Mesendoderm (in vitro differentiated cells): ENCODE data around the gene RBM48.

Experiments
- DNase-seq: peaks from one replicate; pipeline ENCODE4 v3.0.0; 2013
- H2AK5ac ChIP-seq: 2 replicates; pipeline ENCODE4 v1.6.1; 2013; ENCODE audit warnings: low read length, inconsistent platforms
- H2BK120ac ChIP-seq: 2 replicates; pipeline ENCODE4 v1.6.1; 2013; ENCODE audit warnings: low read depth, mild to moderate bottlenecking, low read length, moderate library complexity, mixed read lengths
- H2BK15ac ChIP-seq: replicated peaks from 2 replicates; pipeline ENCODE4 v1.6.1; 2013; ENCODE audit warnings: low read depth, mild to moderate bottlenecking, moderate library complexity
- H2BK5ac ChIP-seq: 2 replicates; pipeline ENCODE4 v1.6.1; 2013; ENCODE audit warnings: low read length, inconsistent platforms
- H3K18ac ChIP-seq: 2 replicates; pipeline ENCODE4 v1.6.1; 2013; ENCODE audit warnings: mild to moderate bottlenecking, low read length, mixed read lengths
- H3K23ac ChIP-seq: one replicate; pipeline ENCODE4 v1.6.1; 2013; ENCODE audit warnings: low read length
- H3K27ac ChIP-seq: 2 replicates; pipeline ENCODE4 v1.5.1; 2013; ENCODE audit warnings: low read depth, mild to moderate bottlenecking, inconsistent platforms, low read length, moderate library complexity
- H3K27me3 ChIP-seq: 2 replicates; pipeline ENCODE4 v1.6.1; 2013; ENCODE audit warnings: low read length, control low read depth, mild to moderate bottlenecking, inconsistent platforms; ENCODE audit not compliant: insufficient read depth, poor library complexity
- H3K36me3 ChIP-seq: 2 replicates; pipeline ENCODE4 v1.6.1; 2013; ENCODE audit warnings: low read length, inconsistent platforms; ENCODE audit not compliant: control insufficient read depth, insufficient read depth
- H3K4ac ChIP-seq: one replicate; pipeline ENCODE4 v1.6.1; 2013; ENCODE audit warnings: low read depth, mild to moderate bottlenecking, low read length, moderate library complexity
- H3K4me1 ChIP-seq: 2 replicates; pipeline ENCODE4 v1.6.1; 2013; ENCODE audit warnings: low read depth, low read length, inconsistent platforms; ENCODE audit not compliant: control insufficient read depth
- H3K4me2 ChIP-seq: 2 replicates; pipeline ENCODE4 v1.6.1; 2013; ENCODE audit warnings: low read length
- H3K4me3 ChIP-seq: 2 replicates; pipeline ENCODE4 v1.5.1; 2013; ENCODE audit warnings: mild to moderate bottlenecking, low read length
- H3K56ac ChIP-seq: one replicate; pipeline ENCODE4 v1.6.1; 2013; ENCODE audit warnings: low read length
- H3K79me1 ChIP-seq: 2 replicates; pipeline ENCODE4 v1.6.1; 2013; ENCODE audit warnings: low read length, inconsistent platforms
- H3K79me2 ChIP-seq: 2 replicates; pipeline ENCODE4 v1.6.1; 2013; ENCODE audit warnings: mild to moderate bottlenecking, low read length; ENCODE audit not compliant: control insufficient read depth, insufficient read depth
- H3K9ac ChIP-seq: 2 replicates; pipeline ENCODE4 v1.6.1; 2013; ENCODE audit warnings: low read length, inconsistent platforms
- H4K5ac ChIP-seq: one replicate; pipeline ENCODE4 v1.6.1; 2013; ENCODE audit warnings: low read length
- H4K8ac ChIP-seq: one replicate; pipeline ENCODE4 v1.6.1; 2013; ENCODE audit warnings: low read depth, mild to moderate bottlenecking, control low read depth, low read length, moderate library complexity
- WGBS: extraction: QIAGEN DNeasy Blood & Tissue Kit; methylation state at CpG from one replicate; pipeline ENCODE4 v1.1.7; 2013; ENCODE audit warnings: low lambda C conversion rate, missing lambda C conversion rate; ENCODE audit not compliant: insufficient coverage; ENCODE audit errors: extremely low coverage; 5-methylcytosine and 5-hydroxymethylcytosine counted together

Gene RBM48

GRCh38 chr7:92546856-92547497 is 18.4 kb downstream of the RBM48 start:
- no peaks in the 10 kb centered on the region for H3K79me1 ChIP-seq
- DNase-seq, result no peak
- no peak overlapping the region for H3K9ac ChIP-seq
- H3K79me2 ChIP-seq, result no peaks in the 10 kb centered on the region
- H2AK5ac ChIP-seq, result no peak overlapping the region
- no peak overlapping the region for H2BK15ac ChIP-seq
- no peak overlapping the region for H2BK5ac ChIP-seq
- H3K4me3 ChIP-seq, result no peak overlapping the region
- H3K36me3 ChIP-seq, result no peaks in the 10 kb centered on the region
- H3K27me3 ChIP-seq, result no peaks in the 10 kb centered on the region
- H3K4me2 ChIP-seq, result no peak overlapping the region
- no peaks in the 10 kb centered on the region for H3K4me1 ChIP-seq
- H2BK120ac ChIP-seq, result no peak overlapping the region
- no peak overlapping the region for H3K23ac ChIP-seq
- H3K27ac ChIP-seq, result no peak overlapping the region
- H3K56ac ChIP-seq, result no peak overlapping the region
- no peak overlapping the region for H3K18ac ChIP-seq
- no peak overlapping the region for H3K4ac ChIP-seq
- WGBS, result no CpG with 5 or more reads among the region's 17 CpGs
- H4K5ac ChIP-seq, result no peak overlapping the region
- no peak overlapping the region for H4K8ac ChIP-seq

GRCh38 chr7:92547579-92547978 is 19.0 kb downstream of the RBM48 start:
- Histone ChIP-seq H2BK120ac (no peak overlapping the region), H3K79me2 (no peaks in the 10 kb centered on the region), H3K4ac (no peak overlapping the region), H3K4me2 (no peak overlapping the region), H3K9ac (no peak overlapping the region), H4K5ac (no peak overlapping the region), H3K79me1 (no peaks in the 10 kb centered on the region), H3K36me3 (no peaks in the 10 kb centered on the region), H3K4me1 (no peaks in the 10 kb centered on the region), H3K4me3 (no peak overlapping the region), H3K23ac (no peak overlapping the region), H2BK15ac (no peak overlapping the region), H3K18ac (no peak overlapping the region), H3K56ac (no peak overlapping the region), H2AK5ac (no peak overlapping the region), H3K27ac (no peak overlapping the region), H4K8ac (no peak overlapping the region), H2BK5ac (no peak overlapping the region), H3K27me3 (no peaks in the 10 kb centered on the region)
- no CpG with 5 or more reads among the region's 6 CpGs for WGBS
- DNase-seq, result no peak

GRCh38 chr7:92550194-92550593 is 21.6 kb downstream of the RBM48 start:
- H2BK15ac ChIP-seq, result no peak overlapping the region
- H3K27ac ChIP-seq, result no peak overlapping the region
- no peak overlapping the region for H4K8ac ChIP-seq
- H3K18ac ChIP-seq, result no peak overlapping the region
- no peaks in the 10 kb centered on the region for H3K27me3 ChIP-seq
- H2AK5ac ChIP-seq, result no peak overlapping the region
- DNase-seq, result no peak
- H3K23ac ChIP-seq, result no peak overlapping the region
- no peaks in the 10 kb centered on the region for H3K4me1 ChIP-seq
- H4K5ac ChIP-seq, result no peak overlapping the region
- H3K4me3 ChIP-seq, result no peak overlapping the region
- no peaks in the 10 kb centered on the region for H3K79me1 ChIP-seq
- H2BK120ac ChIP-seq, result no peak overlapping the region
- H3K56ac ChIP-seq, result no peak overlapping the region
- no peak overlapping the region for H3K4ac ChIP-seq
- no peak overlapping the region for H2BK5ac ChIP-seq
- H3K9ac ChIP-seq, result no peak overlapping the region
- no peak overlapping the region for H3K4me2 ChIP-seq
- no CpG with 5 or more reads among the region's 4 CpGs for WGBS
- no peaks in the 10 kb centered on the region for H3K36me3 ChIP-seq
- no peaks in the 10 kb centered on the region for H3K79me2 ChIP-seq

DNA sequence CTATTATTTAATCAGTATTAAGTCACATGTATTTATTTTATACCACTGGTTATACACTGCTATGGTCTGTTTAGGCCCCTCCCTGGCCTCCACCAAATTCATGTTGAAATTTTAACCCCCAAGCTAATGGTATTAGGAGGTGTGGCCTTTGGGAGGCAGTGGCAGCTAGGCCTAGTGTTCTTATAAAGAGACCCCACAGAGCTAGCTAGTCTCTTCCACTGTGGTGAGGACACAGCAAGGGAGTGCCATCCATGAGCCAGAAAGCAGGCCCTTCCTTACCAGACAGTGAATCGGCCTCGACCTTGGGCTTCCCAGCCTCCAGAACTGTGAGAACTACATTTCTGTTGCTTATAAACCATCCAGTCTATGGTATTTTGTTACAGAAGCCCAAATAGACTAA is 28.7 kb downstream of the RBM48 start:
- no peaks in the 10 kb centered on the region for H3K4me1 ChIP-seq
- no peak overlapping the region for H3K9ac ChIP-seq
- no peak overlapping the region for H3K4me2 ChIP-seq
- DNase-seq, result no peak
- H2AK5ac ChIP-seq, result no peak overlapping the region
- H3K79me2 ChIP-seq, result no peaks in the 10 kb centered on the region
- H3K27me3 ChIP-seq, result no peaks in the 10 kb centered on the region
- no peak overlapping the region for H2BK15ac ChIP-seq
- no CpG with 5 or more reads among the region's 2 CpGs for WGBS
- H2BK120ac ChIP-seq, result no peak overlapping the region
- H3K27ac ChIP-seq, result no peak overlapping the region
- no peak overlapping the region for H4K8ac ChIP-seq
- H3K56ac ChIP-seq, result no peak overlapping the region
- H4K5ac ChIP-seq, result no peak overlapping the region
- H3K36me3 ChIP-seq, result no peaks in the 10 kb centered on the region
- H3K23ac ChIP-seq, result no peak overlapping the region
- H3K4ac ChIP-seq, result no peak overlapping the region
- H3K4me3 ChIP-seq, result no peak overlapping the region
- no peak overlapping the region for H3K18ac ChIP-seq
- H2BK5ac ChIP-seq, result no peak overlapping the region
- H3K79me1 ChIP-seq, result no peaks in the 10 kb centered on the region

DNA sequence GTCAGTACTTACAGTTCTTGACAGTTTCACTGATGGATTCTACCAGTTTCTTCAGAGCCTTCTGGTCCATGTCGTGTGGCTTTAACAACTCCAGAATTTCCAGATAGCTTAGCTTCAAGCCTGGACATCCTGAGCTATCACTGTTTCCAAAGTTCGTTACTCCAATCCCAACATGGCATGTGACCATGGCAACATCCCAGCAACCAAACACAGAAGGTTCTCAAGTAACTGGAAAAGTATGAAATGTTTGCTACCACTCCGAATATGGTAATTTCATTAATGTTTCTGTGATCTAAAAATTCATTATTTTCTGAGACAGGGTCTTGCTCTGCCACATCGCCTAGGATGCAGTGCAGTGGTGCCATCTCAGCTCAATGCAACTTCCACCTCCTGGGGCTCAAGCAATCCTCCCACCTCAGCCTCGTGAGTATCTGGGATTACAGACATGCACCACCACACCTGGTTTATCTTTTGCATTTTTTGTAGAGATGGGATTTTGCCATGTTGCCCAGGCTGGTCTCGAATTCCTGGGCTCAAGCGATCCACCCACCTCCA is 29.3 kb downstream of the RBM48 start:
- Histone ChIP-seq H2AK5ac (no peak overlapping the region), H4K8ac (no peak overlapping the region), H3K4me1 (no peaks in the 10 kb centered on the region), H3K27me3 (no peaks in the 10 kb centered on the region), H2BK120ac (no peak overlapping the region), H2BK5ac (no peak overlapping the region), H3K18ac (no peak overlapping the region), H3K4me2 (no peak overlapping the region), H3K4me3 (no peak overlapping the region), H3K4ac (no peak overlapping the region), H3K56ac (no peak overlapping the region), H3K9ac (no peak overlapping the region), H3K27ac (no peak overlapping the region), H3K79me1 (no peaks in the 10 kb centered on the region), H2BK15ac (no peak overlapping the region), H3K36me3 (no peaks in the 10 kb centered on the region), H3K23ac (no peak overlapping the region), H3K79me2 (no peaks in the 10 kb centered on the region), H4K5ac (no peak overlapping the region)
- WGBS, result no CpG with 5 or more reads among the region's 7 CpGs
- no peak for DNase-seq

GRCh38 chr7:92560602-92561001 is 32.0 kb downstream of the RBM48 start:
- no peak overlapping the region for H2BK5ac ChIP-seq
- no peak overlapping the region for H3K4ac ChIP-seq
- no peaks in the 10 kb centered on the region for H3K36me3 ChIP-seq
- no peaks in the 10 kb centered on the region for H3K79me1 ChIP-seq
- no peak overlapping the region for H3K4me2 ChIP-seq
- H3K79me2 ChIP-seq, result no peaks in the 10 kb centered on the region
- no peak overlapping the region for H4K8ac ChIP-seq
- no peak overlapping the region for H4K5ac ChIP-seq
- H2BK120ac ChIP-seq, result no peak overlapping the region
- H3K18ac ChIP-seq, result no peak overlapping the region
- DNase-seq, result no peak
- H3K4me1 ChIP-seq, result no peaks in the 10 kb centered on the region
- H3K4me3 ChIP-seq, result no peak overlapping the region
- no peak overlapping the region for H3K23ac ChIP-seq
- H2AK5ac ChIP-seq, result no peak overlapping the region
- H3K27me3 ChIP-seq, result no peaks in the 10 kb centered on the region
- H3K56ac ChIP-seq, result no peak overlapping the region
- H3K9ac ChIP-seq, result no peak overlapping the region
- H3K27ac ChIP-seq, result no peak overlapping the region
- H2BK15ac ChIP-seq, result no peak overlapping the region
